Aorta (tissue), 5 donors: Measurements from ENCODE around the gene EWSR1. TPM values are rescaled to one million over a fixed set of nuclear protein-coding genes. Genes with fewer than 3 reads are reported as not detected.

Experiments used
- ATAC-seq: fragments of 200-7000 bp; cut with Tn5 transposase; one replicate; pipeline ENCODE4 v1.9.1; 2022; ENCODE audit warnings: moderate library complexity; ENCODE audit not compliant: low FRiP score
- DNase-seq, 2 donors: peaks; one replicate each; pipeline ENCODE4 v3.0.0-alpha.2; 2020
- H3K27ac ChIP-seq, 2 donors: one replicate each; pipeline ENCODE4 v1.5.1; 2013; ENCODE audit warnings: low read length in 2 of 2, mild to moderate bottlenecking in 2 of 2, moderate library complexity in 2 of 2, control low read depth in 1 of 2, inconsistent platforms in 1 of 2, low read depth in 1 of 2
- H3K27me3 ChIP-seq, 2 donors: one replicate each; pipeline ENCODE4 v1.6.1; 2013; ENCODE audit warnings: control low read depth in 1 of 2, low read length in 1 of 2, mild to moderate bottlenecking in 1 of 2, moderate library complexity in 1 of 2; ENCODE audit not compliant: insufficient read depth in 2 of 2, control insufficient read depth in 1 of 2
- H3K36me3 ChIP-seq, 2 donors: one replicate each; pipeline ENCODE4 v1.6.1; 2013; ENCODE audit warnings: control low read depth in 1 of 2, low read length in 1 of 2, mild to moderate bottlenecking in 1 of 2; ENCODE audit not compliant: insufficient read depth in 2 of 2, control insufficient read depth in 1 of 2
- H3K4me1 ChIP-seq, 2 donors: one replicate each; pipeline ENCODE4 v1.6.1; 2013; ENCODE audit warnings: low read length in 2 of 2, control low read depth in 1 of 2, mild to moderate bottlenecking in 1 of 2, moderate library complexity in 1 of 2; ENCODE audit not compliant: insufficient read depth in 2 of 2, control insufficient read depth in 1 of 2
- H3K4me3 ChIP-seq, 2 donors: one replicate each; pipeline ENCODE4 v1.5.1; 2013; ENCODE audit warnings: low read length in 2 of 2, control low read depth in 1 of 2, mild to moderate bottlenecking in 1 of 2
- H3K9me3 ChIP-seq: one replicate; pipeline ENCODE4 v1.6.1; 2013; ENCODE audit warnings: mild to moderate bottlenecking, low read length; ENCODE audit not compliant: control insufficient read depth
- WGBS, 2 donors: extraction: QIAGEN DNeasy Blood & Tissue Kit; methylation state at CpG; one replicate each; pipeline ENCODE4 v1.1.7; 2013; 5-methylcytosine and 5-hydroxymethylcytosine counted together
- intact Hi-C, 2 donors: fragments of 100-400 bp; cut with DNase I; formaldehyde crosslinking; loops; one replicate each; pipeline versions ENCODE4 v1.14.2 to v1.15.0; 2022
- polyA plus RNA-seq, 2 donors: library from polyadenylated mRNA; stranded (reverse); fragments of 200-250 nt; gene quantifications; one replicate each; pipeline ENCODE4 v1.2.3, GENCODE V29; 2013
- total RNA-seq, 2 donors: library from RNA; stranded (reverse); fragmentation: NEBNext Ultra II Directional; extraction: Animal tissue kit (Norgen Biotek cat#: 25700); gene quantifications; one replicate each; pipeline ENCODE4 v1.2.1, GENCODE V29; 2021
- donor health status: healthy with polysubstance abuse.
- donor health status: Bipolar disorder and iron deficiency.
- donor health status: DM: no; HTN: no; CAD: no.
- donor health status: DM: no; HTN: no; CAD: no.
- donor health status: DM: yes; HTN: yes; CAD: no.

Gene EWSR1
- total and polyA plus RNA-seq, 4 donors: 74.8 to 207 (median 180) TPM

GRCh38 chr22:29299136-29299900, 31.2 kb downstream of the EWSR1 start:
- intact Hi-C loops: no loop called here
- Histone ChIP-seq H3K4me1 (no peaks in the 10 kb centered on the region), H3K9me3 (no peaks in the 10 kb centered on the region), H3K4me3 (no peak overlapping the region), H3K36me3 (peaks cover 6 to 29% of the 10 kb centered on the region in 2 donors), H3K27ac (no peak overlapping the region), H3K27me3 (no peaks in the 10 kb centered on the region)
- WGBS, 2 donors: 87 to 88% methylated on average over 19 of the region's 19 CpGs
- DNase-seq (peak in 1 of 2 donors; percentile 61), ATAC-seq (no peak)

GRCh38 chr22:29300467-29300806, 32.4 kb downstream of the EWSR1 start:
- 67 to 68% methylated on average over 4 of the region's 4 CpGs for WGBS, 2 donors

GRCh38 chr22:29300807-29301601, 32.9 kb downstream of the EWSR1 start:
- DNase-seq: peak in 1 of 2 donors; percentile 66
- no peak for ATAC-seq
- H3K36me3 ChIP-seq: peaks cover 6 to 26% of the 10 kb centered on the region in 2 donors
- WGBS, 2 donors: 73 to 75% methylated on average over 10 of the region's 10 CpGs
- H3K4me1 ChIP-seq: no peaks in the 10 kb centered on the region
- H3K27ac ChIP-seq: no peak overlapping the region
- H3K27me3 ChIP-seq: no peaks in the 10 kb centered on the region
- no peak overlapping the region for H3K4me3 ChIP-seq
- H3K9me3 ChIP-seq: no peaks in the 10 kb centered on the region
- intact Hi-C loops: no loop called here

More at GRCh38 chr22:29300467-29300806, 32.4 kb downstream of the EWSR1 start:
- Histone ChIP-seq H3K27ac (no peak overlapping the region), H3K27me3 (no peaks in the 10 kb centered on the region), H3K36me3 (peaks cover 6 to 29% of the 10 kb centered on the region in 2 donors), H3K4me3 (no peak overlapping the region), H3K4me1 (no peaks in the 10 kb centered on the region), H3K9me3 (no peaks in the 10 kb centered on the region)
- ATAC-seq: no peak
- intact Hi-C loops: no loop called here
- peak in 1 of 2 donors; percentile 43 for DNase-seq

- WGBS, 2 donors: 81 to 82% methylated on average over 17 of the region's 17 CpGs
- intact Hi-C loops: no loop called here
- peak in 1 of 2 donors; percentile 70 for DNase-seq
- no peak overlapping the region for H3K4me3 ChIP-seq
- no peak for ATAC-seq
- H3K36me3 ChIP-seq: peaks cover 6 to 22% of the 10 kb centered on the region in 2 donors
- no peaks in the 10 kb centered on the region for H3K27me3 ChIP-seq
- no peak overlapping the region for H3K27ac ChIP-seq
- no peaks in the 10 kb centered on the region for H3K4me1 ChIP-seq
- H3K9me3 ChIP-seq: no peaks in the 10 kb centered on the region
Measured at GRCh38 chr22:29301716-29302401, 33.8 kb downstream of the EWSR1 start.

- Histone ChIP-seq H3K36me3 (peaks cover 4 to 17% of the 10 kb centered on the region in 2 donors), H3K9me3 (no peaks in the 10 kb centered on the region), H3K27ac (no peak overlapping the region), H3K4me1 (no peaks in the 10 kb centered on the region), H3K27me3 (no peaks in the 10 kb centered on the region), H3K4me3 (no peak overlapping the region)
- intact Hi-C loops: no loop called here
- 5 to 6% methylated on average over 2 of the region's 2 CpGs for WGBS, 2 donors
- no peak for DNase-seq
- no peak for ATAC-seq
Measured at GRCh38 chr22:29302402-29302680, 34.3 kb downstream of the EWSR1 start.

GRCh38 chr22:29302681-29303465, 34.8 kb downstream of the EWSR1 start:
- peaks cover 0 to 12% of the 10 kb centered on the region in 2 donors for H3K36me3 ChIP-seq
- no peaks in the 10 kb centered on the region for H3K4me1 ChIP-seq
- no peak overlapping the region for H3K4me3 ChIP-seq
- DNase-seq (peak in 1 of 2 donors; percentile 74), ATAC-seq (no peak)
- no peaks in the 10 kb centered on the region for H3K27me3 ChIP-seq
- intact Hi-C loops: no loop called here
- H3K27ac ChIP-seq: no peak overlapping the region
- no peaks in the 10 kb centered on the region for H3K9me3 ChIP-seq
- 22 to 25% methylated on average over 13 of the region's 13 CpGs for WGBS, 2 donors

GRCh38 chr22:29305836-29306174, 37.7 kb downstream of the EWSR1 start:
- no peaks in the 10 kb centered on the region for H3K36me3 ChIP-seq
- ATAC-seq: no peak
- H3K27me3 ChIP-seq: no peaks in the 10 kb centered on the region
- no peak for DNase-seq
- intact Hi-C loops: loop anchor here (2.0 to 5.0 kb wide), 3 partner anchors 37 to 51 kb away; partner anchors contain the start of genes EWSR1 (in 2 of the 2) and RHBDD3 (in 1 of the 2)
- WGBS, 2 donors: 40 to 47% methylated on average over 7 of the region's 7 CpGs
- no peak overlapping the region for H3K27ac ChIP-seq
- H3K9me3 ChIP-seq: no peaks in the 10 kb centered on the region
- H3K4me1 ChIP-seq: no peaks in the 10 kb centered on the region
- no peak overlapping the region for H3K4me3 ChIP-seq

GRCh38 chr22:29306175-29306834, 38.2 kb downstream of the EWSR1 start, which contains the start of gene GAS2L1:
TSS of gene GAS2L1 (plus strand) at chr22:29306650. CDS start at chr22:29308106, 1,456 bp downstream.
- peak within 1 kb of the TSS in 1 of 2 donors; percentile 61 for H3K27ac ChIP-seq
- intact Hi-C loops: loop anchor here (2.0 to 5.0 kb wide), 3 partner anchors 38 to 51 kb away; partner anchors contain the start of genes EWSR1 (in 2 of the 2) and RHBDD3 (in 1 of the 2)
- no peaks in the 10 kb centered on the region for H3K9me3 ChIP-seq
- WGBS, 2 donors: 0 to 1% methylated on average over 40 of the region's 40 CpGs
- no peaks in the 10 kb centered on the region for H3K4me1 ChIP-seq
- ATAC-seq: peak; percentile 84
- H3K4me3 ChIP-seq: peak within 1 kb of the TSS; percentile 77 to 92
- DNase-seq: peak; percentile 93 to 94
- no peaks in the 10 kb centered on the region for H3K27me3 ChIP-seq
- no peaks in the 10 kb centered on the region for H3K36me3 ChIP-seq
